Hematopoietic multipotent progenitor cell treated with erythropoietin and hydrocortisone succinate and interleukin-3 and kit ligand, for 15 days (in vitro differentiated cells): ENCODE measurements around the gene TXNL4A.

Experiments
- DNase-seq: peaks from one replicate; pipeline ENCODE4 v3.0.0-alpha.2; 2015; ENCODE audit warnings: low spot score

The TXNL4A gene

DNA sequence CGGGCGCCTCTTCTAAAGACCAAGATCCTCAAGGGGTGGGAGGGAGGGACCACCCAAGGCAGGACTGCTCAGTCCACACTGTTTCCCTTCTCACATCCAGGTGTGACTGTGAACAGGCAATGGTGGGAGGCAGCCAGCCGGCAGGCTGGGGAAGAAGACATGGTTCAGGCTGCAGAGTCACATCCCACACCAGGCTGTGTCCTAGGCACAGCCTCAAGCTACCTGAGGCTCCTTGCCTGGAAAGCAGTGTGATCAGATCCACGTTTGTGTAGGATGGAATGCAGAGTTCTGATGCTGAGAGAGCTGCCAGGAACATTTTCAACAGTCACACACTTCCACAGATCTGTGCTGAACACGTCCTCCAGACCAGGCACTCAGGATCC is 53.3 kb downstream of the TXNL4A start:
- DNase-seq = no peak

DNA sequence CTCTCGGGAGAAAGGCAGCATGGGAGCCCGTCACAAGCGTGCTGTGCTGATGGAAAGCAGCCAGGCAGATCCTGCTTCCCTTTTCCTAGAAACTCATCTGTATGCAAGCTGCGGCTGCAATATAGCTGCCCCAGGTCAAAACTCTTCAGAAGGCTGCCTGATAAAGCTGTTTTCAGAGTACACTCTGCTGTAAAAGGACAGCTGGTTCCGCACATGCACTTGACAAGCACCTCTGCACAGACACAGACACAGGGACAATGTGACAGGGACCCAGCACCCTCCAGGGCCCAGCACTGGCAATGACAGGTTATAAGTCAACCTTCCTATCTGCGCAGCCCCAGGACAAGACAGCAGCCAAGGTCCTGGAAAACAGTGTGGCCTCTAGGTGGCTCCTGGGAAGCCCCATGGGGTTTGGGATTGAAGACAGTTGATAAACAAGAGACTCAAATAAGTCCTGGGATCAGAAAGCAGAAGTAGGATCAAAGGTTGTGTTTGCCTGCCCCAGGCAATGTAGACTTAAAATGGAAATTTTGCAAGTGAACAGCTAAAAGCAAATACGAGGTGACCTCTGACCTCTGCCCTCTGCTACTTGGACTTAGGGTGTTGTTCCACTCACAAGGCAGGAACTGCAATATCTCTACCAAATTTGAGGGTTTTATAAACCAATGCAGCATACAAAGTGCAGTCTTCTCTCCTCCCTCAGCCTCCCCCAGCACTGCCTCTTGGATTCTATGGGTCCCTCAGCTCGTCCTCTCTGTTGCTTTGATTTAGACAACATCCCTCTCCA is 53.9 kb downstream of the TXNL4A start:
- no peak for DNase-seq

DNA sequence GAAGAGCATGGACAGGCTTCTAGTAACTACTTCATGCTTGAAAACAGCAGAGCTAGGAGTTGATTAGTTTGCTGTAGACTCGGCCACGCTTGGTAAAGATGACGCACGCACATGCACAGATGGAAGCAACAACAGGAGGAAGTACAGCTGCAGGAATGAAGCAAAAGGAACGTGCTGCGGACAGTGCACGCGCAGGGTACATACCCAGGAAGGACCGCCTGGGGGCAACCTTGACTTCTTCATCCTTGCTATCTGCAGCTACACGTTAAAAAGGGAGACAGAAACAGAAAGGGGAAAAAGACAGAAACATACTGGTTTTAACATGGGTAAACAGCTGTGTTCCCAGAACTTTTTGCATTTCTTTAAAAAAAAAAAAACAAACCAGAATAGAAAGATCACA is 54.6 kb downstream of the TXNL4A start:
- no peak for DNase-seq

DNA sequence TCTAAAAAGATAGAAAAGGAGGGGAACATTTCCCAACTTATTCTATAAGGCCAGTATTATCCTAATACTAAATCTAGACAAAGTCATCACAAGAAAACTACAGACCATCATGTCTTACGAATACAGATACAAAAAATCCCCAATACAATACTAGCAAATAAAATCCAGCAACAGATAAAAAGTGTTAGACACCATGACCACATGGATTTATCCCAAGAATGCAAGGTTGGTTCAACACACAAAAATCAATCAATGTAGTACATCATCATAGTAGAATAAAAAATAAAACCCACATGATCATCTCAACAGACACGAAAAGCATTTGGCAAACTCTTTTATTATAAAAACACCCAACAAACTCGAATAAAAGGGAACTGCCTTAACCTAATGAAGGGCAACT is 55.5 kb downstream of the TXNL4A start:
- no peak for DNase-seq

DNA sequence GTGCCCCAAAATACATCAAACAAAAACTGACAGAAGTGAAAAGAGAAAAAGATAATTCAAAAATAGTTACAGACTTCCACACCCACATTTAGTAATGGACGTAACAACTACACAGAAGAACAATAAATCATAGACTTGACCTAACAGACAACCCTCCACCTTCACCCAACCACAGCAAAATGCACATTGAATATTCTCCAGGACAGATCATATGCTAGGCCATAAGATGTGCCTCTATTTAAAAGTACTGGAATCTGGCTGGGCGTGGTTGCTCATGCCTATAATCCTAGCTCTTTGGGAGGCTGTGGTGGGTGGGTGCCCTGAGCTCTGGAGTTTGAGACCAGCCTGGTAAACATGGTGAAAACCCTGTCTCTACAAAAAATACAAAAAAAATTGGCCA is 56.9 kb downstream of the TXNL4A start:
- no peak for DNase-seq

DNA sequence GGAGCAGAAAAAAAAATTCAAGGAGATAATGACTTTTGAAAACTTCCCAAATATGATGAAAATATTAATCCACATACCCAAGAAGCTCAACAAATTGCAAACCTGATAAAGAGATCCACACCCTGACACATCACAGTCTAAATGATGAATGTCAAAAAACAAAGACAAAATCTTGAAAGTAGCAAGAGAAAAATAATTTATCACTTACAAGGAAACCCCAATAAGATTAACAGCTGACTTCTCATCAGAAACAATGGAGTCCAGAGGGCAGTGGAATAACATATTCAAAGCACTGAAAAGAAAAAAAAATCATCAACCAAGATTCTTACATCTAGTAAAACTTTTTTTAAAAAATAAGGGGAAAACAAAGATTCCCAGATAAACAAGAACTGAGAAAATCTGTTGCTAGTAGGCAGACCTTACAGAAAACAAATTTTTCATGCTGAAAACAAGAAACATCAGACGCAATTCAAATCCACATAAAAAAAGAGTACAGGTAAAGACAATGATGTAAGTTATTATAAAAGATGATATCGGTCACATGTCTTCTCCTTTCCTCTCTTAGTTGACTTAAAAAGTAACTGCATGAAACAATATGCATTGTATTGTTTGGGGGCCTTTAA is 58.2 kb downstream of the TXNL4A start:
- no peak for DNase-seq

DNA sequence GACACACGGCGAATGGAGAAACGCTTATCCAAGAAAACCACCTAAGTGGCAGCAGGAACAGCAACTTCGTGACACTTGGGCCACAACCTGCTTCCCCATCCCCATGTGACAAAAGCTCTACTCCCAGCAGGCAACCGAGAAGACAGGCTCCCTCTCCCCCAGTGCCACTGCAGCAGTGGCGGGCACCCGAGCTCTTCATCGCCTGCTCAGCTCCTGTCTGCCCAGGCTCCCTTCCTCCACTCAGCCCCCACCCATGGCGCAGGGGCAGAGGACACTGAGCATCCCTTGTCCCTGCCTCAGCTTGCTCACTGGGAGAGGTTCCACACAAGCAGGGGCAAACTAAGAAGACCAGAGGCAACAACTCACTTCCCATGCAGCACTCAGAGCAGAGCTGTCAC is 59.8 kb downstream of the TXNL4A start:
- no peak for DNase-seq

DNA sequence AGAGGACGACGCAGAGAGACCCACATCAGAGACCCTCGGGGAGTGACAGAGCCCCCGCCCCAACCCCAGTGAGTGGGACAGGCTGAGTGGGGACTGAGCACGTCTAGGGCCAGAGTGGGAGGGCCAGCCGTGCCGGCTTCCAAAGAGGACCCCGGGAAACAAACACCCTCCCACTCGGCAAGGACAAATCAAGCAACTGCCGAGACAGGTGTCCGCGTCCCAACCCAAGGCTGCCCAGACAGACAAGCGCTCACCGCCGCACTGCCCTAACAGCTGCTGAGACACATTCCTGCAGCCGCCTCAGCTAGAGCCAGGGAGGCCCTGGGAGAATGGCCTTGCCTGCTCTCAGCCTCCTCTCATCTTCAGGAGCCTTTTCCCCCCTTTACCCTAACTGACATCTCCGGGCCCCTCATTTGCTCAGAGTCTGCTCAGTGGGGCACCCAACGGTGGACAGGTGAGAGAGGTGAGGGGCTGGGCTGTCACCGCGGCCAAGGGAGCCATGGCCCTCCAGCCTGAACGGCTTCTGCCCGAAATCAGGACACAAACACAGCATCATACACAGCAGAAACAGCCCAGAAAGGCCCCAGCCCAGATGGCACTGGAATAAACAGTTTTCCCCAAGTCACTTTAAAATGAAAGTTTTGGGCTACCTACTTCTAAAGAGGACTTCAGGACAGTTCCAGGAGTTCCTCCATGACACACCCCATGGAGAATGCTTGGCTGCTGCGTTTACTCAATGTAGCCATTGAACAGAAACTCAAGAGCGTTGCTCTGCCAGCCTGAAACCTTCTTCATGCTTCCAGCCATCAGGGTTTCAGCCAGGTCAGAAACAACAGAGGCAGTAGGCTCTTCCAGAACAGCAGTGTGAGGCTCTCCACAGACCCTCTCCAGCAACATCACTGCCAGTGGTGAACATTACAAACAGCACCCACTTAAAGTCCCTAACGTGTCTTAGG is 60.5 kb downstream of the TXNL4A start:
- DNase-seq = no peak

DNA sequence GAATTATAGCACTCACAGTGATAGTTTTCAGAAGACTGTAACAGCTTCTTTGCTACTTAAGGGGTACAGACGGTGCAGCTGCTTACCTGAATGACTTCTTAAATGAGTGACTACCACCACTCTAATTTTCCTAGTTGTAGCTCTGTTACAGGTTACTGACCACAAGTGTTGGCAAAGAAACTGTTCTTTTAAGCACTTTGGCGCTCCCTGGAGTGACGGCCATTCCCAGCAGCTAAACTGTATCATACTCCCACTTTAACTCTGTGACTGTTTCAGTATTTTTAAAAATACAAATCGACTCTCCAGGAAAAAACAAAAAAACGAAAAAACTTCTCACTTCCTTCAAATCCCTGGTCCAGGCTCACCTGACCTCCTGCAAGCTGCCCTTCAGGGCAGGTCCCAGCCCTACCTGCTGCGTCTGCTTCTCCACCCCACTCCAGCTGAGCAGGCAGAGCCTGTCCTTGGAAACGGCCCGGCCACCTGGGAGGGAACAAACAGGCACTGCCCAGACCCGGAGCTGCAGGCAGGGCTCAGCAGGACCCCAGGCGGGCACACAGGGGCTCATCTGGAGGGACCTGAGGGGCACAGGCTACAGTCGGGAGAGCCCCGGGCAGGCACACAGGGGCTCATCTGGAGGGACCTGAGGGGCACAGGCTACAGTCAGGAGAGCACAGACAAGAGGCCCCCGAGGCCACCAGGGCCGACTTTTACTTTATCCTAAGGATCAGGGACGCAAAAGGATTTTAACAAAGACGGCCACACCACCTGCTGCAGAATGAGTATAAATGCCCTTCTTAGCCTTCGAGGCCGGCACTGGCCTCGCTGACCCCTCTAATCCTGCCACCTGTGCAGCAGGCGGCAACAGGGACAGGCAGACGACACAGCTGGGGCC is 61.4 kb downstream of the TXNL4A start:
- DNase-seq = no peak

DNA sequence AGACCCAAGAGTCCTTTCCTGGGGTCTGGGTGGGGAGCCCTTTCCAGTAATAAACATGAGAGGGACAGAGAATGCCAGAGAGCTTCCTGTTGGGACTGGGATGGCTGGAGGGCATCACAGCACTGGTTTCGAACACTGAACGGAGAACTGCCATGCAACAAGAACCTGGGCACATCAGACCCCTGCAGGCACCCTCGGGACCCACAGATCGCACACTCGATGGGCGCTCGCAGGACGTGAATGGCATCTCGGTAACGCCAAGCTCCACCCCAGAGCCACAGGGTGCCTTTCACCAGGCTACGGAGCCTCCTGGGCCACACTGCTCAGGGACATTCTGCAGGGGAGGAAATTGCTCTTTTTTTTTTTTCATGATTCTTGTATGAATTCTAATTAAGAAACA is 62.1 kb downstream of the TXNL4A start:
- no peak for DNase-seq

DNA sequence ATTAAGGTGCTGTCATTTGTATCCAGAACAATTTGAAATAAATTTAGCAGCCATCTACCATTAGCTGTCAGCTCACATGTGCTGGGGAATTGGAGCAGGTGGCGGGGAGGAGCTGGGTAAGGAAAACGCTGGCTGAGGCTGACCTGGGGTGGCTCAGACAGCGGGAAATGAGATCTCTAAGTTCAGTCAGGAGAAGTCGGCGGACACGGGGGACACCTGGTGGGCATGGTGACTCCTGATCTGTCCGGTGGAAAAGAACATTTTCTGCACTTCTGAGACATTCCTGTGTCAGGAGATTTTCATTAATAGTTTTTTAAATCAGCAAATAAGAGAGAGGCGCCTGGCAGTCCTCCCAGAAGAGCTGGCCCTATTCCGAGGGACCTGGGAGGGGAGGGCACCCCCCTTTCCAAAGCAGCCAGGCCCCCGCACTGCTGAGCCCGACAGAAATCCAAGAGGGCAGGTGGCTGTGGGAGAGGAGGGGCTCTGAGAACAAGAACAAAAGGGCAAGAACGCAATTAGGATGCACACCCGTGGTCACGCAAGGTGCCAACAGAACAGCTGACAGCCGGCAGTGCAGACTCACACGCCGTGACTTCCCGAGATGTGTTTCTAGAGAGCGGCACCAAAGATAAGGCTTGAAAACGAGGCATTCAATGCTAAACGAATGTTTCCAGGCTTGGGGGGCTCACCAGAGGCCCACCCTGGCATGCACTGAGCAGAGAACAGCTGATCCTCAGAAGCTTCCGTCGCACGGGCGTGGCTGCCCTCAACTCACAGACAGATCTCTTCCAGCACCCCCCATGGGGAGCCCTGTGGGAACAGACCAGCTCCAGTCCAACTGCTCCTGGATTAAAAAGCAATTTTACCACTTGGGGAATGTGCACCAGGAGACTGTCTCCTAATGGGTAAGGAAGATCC is 63.3 kb downstream of the TXNL4A start:
- no peak for DNase-seq

DNA sequence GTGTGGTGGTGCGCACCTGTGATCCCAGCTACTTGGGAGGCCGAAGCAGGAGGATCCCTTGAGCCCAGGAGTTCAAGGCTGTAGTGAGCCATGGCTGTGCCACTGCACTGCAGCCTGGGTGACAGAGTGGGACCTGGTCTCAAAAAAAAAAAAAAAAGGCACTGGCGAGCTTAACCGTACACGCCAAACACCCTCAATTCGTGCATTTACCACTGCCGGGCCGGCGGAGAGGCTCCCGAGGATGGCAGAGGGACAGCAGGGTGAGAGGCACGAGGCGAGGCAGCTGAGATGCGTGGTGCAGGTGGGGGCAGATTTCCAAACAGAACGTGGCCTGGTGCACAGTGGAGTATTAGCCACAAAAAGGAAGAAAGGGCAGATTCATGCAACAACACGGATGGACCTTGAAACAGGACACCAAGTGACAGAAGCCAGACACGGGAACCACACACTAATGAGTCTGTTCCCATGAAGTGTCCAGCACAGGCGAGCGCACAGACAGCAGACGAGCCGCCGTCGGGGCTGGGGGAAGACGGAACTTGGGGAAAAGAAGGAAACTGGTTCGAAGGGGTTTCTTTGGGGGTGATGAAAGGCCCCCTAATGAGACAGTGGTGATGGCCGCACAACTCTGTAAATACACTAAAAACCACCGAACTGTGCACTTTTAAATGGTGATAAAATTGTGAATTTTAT is 64.3 kb downstream of the TXNL4A start:
- DNase-seq = no peak

DNA sequence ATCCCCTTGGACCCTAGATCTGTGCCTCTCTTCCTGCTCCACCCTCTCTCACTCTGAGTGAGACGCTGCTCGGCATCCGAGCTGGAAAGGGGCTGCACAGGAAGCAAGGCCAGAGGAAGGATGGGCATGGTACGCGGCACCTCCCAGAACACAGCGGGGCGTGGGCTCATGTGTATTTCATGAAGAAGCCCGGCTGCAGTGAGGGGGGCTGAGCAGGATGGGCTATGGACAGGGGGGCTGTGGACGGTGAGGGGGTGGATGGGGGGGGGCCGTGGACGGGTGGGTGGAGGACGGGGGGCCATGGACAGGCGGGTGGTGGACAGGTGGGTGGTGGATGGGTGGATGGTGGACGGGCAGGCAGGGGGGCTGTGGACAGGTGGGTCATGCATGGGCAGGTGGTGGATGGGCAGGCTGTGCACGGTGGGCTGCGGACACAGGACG is 65.4 kb downstream of the TXNL4A start:
- DNase-seq = no peak

DNA sequence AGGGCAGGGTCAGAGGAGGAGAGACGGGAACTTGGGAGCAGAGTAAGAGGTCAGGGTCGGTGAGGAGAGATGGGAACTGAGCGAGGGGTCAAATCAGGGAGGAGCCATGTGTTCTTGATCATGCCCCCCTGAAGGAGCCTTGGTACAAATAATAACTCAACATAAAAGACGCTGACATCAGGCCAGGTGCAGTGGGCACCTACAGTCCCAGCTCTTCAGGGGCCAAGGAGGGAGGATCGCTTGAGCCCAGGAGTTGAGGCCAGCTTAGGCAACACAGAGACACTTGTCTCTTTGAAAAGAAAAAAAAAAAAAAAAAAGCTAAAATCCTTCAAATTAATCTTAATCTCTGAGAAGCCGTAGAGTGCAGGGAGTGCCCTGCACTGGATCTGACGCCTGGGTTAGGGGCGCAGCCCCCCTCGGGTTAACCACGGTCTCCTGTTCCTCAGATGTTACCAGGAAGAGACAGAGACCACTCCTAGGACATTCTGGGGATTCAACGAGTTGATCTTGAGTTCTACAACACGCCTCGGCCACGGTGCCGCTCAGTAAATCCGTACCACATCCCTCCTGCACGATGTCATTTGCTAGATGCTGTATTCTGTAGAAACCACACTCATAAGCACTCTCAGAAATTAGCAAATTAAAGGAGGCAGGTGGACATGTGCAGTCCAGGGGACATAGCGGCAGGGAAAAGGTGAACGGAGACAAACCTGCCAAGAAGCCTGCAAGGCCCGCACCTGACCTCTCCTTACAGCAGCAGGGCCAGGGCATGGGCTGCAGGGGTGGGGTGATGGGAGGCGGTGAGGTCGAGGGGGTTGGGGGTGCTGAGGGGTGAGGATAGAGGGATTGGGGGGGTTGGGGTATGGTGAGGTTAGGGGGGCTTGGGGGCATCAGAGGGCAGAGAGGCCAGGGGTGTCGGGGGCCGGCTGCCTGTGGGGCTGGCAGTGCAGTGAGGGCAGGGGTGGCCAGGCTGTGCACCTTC is 66.1 kb downstream of the TXNL4A start:
- no peak for DNase-seq
